Activated naive CD4-positive, alpha-beta T cell treated with Interleukin-2 at 50 U/mL for 16 hours (primary cell): ENCODE data around the gene NAP1L4.

Experiments
- DNase-seq: peaks from one replicate; pipeline ENCODE4 v3.0.0-alpha.2; 2020

NAP1L4 gene

DNA sequence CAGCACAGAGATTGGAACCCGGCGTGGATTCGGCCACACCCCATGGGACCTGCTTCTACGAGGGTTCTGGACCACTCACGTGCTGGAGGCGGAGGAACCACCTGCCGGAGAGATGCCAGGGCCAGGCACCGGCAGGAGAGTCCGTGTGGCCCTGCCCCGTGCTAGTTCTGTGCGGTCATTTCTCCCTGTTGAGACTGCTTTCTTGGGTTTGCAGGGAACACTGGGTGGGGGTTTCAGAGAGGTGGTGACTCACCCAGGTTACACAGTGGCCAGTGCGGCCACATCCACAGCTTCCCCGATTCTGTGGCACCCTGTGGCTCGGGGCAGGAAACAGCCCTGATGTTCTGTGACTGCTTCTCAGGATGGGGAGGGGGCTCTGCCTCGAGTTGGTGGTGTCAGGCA is 59.3 kb downstream of the NAP1L4 start:
- DNase-seq: no peak

GRCh38 chr11:2931771-2932738 is 60.1 kb downstream of the NAP1L4 start:
- no peak for DNase-seq

DNA sequence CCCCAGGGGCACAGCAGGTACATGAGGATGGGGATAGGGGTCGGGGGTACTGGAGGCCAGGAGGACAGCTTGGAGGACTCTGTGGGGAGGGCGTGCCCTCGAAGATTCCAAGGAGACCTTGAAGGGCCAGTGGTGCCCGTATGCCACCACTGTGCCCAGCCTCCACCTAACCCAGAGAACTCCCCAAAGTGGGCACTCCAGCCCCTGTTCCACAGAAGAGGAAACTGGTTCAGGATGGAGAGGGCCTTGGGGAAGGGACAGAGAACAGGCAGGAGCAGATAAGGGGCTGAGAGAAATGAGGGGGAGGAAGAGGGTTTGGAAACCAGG is 60.7 kb downstream of the NAP1L4 start:
- DNase-seq: no peak

DNA sequence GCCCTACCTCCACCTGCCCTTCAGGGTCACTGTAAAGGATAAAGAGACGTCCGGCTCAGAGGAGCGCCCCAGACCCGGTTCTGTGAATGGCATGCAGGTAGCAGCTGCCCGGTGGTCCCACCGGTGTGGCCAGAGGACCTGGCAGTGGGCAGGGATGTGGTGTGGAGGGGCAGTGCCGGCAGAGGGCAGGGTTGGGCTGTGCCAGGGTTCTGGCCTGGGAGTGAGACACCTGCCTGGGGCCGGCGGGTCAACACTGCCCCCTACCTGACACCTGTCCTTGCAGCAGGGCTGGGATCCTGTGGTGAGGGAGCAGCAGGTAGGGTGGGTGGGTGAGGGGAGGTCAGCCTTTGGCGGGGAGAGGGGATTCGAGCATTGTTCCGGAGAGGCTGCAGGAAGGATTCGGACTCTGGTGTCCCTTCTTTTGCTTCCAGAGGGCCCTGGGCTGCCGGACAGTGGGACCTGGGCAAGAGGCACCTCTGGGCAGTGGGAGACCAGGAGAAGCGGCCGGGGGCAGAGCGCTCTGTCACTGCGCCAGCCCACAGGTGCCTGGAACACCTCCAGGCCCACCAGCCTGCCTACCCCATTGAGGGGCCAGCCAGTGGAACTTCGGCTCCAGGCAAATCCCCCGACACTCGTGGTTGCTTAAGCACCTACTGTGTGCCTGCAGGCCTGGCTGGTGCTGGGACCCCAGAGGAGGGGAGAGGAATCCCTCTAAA is 61.3 kb downstream of the NAP1L4 start:
- peak; percentile 49 for DNase-seq

- DNase-seq: peak; percentile 54
These were observed 62.0 kb downstream of the NAP1L4 start for GRCh38 chr11:2929950-2930703.

- peak; percentile 63 for DNase-seq
These were observed 62.6 kb downstream of the NAP1L4 start for GRCh38 chr11:2929531-2929949.

DNA sequence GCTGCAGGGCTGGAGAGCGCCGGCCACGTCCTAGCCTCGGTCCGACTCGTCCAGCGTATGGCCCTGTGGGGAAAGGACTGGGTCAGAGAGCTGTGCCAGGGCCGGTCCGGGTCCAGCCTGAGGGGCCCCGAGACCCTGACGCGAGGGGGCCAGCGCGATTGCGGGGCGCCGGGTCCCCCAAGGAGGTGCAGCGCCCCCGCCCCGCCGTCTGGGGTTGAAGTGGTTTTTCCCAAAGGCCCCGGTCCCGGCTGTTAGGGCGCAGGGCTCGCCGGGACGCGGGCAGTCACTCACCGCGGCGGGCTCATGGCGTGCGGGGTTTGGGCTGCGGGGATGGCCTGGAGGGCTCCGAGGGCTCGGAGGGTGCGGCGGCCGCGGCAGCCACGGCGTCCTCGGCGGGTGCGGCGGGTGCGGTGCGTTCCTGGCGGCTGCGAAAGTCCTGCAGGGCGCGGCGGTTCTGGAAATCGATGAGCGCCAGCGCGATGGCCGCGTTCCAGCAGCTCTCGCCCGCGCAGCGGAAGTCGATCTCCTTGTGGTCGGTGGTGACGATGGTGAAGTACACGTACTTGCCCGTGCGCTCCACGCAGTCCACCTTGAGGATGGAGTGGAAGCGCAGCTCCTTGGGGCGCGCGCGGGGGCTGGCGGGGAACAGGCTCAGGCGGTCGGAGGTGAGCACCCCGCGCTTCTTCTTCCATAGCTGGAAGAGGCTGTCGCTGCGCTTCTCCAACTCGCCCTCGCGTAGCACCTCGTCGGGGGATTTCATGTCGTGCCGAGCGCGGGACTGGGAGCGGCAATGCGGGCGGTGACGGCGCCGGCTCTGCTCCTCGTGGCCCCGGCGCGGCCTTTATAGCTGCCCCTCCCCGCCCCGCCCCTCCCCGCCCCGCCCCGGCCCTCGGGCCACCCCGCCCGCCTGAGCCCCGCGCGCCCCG is 63.3 kb downstream of the NAP1L4 start, which contains the start of gene PHLDA2:
TSS of gene PHLDA2 (minus strand) at position 816 of the 926 bp plus-strand sequence. CDS start at position 760, 56 bp downstream.
- peak; percentile 72 for DNase-seq

DNA sequence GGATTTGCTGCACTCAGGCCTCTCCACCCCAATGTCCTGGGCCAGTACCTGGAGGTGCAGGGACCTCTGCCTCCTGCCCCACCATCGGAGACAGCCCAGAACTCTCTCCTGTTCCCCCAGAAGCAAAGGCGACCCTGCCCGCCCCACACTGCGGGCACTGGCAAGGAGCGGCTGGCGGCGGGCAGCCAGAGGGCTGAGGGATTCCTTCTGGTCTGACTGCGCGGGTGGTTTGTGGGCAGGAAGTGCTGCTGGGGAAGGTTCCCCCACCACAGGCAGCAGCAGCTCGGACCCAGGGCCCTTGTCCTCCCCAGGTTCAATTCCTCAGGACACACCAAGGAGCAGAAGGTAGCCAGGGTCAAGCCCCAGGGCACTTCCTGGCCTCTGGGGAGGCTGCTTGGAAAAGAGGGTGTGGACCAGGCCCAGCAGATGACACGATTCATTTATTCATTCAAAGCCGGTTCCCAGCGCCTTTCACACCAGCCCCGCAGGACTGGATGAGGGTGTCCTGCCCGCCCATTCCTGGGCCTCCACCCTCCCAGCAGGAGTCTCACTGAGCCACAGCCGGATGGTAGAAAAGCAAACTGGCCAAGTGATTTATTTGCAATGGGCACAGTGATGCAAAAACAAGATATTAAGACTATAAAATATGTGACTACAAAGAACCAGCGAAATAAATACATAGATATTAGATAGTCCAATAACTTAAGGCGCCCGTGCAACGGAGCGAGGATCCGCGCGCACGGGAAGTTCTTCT is 64.1 kb downstream of the NAP1L4 start:
- no peak for DNase-seq

GRCh38 chr11:2927121-2927800 is 64.9 kb downstream of the NAP1L4 start:
- DNase-seq: no peak

DNA sequence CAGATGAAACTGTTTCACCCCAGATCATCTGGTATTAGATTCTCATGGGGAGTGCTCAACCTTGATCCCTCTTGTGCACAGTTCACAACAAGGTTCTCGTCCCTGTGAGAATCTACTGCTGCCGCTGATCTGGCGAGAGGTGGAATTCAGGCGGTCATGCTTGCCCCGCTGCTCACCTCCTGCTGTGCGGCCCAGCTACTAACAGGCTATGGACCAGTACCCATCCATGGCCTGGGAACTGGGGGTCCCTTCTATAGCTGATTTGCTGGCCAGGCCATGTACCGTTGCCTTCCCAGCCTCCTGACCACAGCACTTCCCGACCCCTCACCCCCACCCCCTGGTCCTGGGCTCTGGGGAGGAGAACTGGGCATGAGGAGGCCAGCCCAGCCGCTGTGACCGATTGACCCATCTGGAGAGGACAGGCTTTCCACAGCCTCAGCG is 65.5 kb downstream of the NAP1L4 start:
- DNase-seq: no peak

- no peak for DNase-seq
These were observed 67.1 kb downstream of the NAP1L4 start for GRCh38 chr11:2924821-2925675.

DNA sequence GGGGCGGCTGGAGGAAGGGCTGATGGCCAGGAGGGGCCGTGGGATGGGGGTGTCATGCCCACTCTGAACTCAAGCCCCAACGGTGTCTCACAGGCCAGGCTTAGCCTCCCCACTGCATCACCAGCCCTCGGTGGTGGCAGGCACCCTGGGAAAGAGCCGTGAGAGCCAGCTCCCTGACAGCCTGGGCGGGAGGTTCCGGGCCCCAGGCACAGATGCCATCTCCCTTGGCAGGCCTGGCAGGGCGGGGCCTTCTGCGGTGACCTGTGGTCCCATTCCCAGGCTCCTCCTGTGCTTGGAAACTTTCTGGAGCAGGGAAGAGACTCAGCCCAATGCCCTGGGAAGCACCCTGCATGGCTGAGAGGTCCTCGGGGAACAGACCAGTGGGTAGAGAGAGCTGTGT is 67.7 kb downstream of the NAP1L4 start:
- DNase-seq: no peak

- no peak for DNase-seq
These were observed 68.4 kb downstream of the NAP1L4 start for GRCh38 chr11:2923446-2924375.

DNA sequence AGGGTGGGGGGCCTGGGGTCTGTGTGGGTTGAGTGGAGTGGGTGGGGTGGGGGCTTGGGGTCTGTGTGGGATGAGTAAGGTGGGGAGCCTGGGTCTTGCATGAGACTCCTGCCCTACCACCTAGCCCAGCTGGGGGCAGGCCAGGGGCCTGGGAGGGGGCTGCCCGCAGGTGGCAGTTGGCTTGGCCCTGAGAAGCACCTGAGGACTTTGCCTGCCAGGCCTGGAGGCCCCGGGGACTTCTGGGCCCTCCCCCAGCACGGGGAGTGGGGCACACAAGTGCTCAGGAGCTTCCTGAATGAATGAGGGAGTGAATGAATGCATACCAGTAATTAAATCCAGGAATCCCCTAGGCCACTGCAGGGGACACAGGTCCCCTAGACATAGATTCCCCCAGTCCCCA is 69.5 kb downstream of the NAP1L4 start:
- DNase-seq: no peak

DNA sequence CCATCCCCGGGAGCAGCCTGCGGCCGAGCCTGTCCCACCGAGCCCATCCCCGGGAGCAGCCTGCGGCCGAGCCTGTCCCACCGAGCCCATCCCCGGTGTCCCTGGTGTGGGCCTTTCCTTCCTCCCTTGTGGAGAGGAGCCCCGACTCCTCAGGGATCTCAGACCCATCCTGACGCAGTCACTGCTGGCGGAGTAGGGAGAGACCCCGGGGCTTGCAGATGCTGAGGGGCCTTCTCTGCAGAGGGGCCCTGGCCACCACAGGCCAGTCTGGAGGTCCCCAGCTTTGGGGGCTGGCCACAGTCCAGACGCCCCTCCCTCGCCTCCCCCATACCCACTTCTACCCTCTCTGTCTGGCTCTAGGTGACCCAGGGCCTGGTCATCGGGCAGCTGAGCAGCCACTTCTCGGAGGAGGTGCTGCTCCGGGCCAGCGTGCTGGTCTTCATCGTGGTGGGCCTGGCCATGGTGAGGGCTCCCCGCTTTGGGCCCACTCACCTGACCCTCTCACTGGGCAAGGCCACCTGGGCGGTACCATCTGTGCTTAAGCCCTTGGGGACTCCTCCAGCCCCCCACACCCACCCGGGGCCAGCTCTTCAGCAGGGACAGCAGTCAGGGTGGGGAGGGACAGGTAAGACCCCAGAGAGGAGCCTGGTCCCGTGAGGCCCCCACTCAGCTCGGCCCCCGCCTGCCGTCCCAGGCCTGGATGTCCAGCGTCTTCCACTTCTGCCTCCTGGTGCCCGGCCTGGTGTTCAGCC is 70.2 kb downstream of the NAP1L4 start:
- DNase-seq: no peak

DNA sequence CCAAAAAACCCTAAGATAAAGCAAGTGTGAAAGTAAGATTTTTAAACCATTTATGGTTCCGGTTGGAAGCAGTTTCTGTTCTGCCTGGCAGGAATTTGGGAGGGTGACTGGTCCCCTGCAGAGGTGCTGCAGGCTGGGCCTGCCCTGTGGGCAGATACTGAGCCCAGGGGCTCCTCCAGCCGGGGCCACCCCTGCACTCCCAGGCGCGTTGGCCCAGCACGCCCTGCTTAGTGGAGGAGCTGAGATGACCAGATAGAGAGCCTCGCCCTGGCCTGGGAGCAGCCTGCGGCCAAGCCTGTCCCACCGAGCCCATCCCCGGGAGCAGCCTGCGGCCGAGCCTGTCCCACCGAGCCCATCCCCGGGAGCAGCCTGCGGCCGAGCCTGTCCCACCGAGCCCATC is 70.9 kb downstream of the NAP1L4 start:
- DNase-seq: no peak

DNA sequence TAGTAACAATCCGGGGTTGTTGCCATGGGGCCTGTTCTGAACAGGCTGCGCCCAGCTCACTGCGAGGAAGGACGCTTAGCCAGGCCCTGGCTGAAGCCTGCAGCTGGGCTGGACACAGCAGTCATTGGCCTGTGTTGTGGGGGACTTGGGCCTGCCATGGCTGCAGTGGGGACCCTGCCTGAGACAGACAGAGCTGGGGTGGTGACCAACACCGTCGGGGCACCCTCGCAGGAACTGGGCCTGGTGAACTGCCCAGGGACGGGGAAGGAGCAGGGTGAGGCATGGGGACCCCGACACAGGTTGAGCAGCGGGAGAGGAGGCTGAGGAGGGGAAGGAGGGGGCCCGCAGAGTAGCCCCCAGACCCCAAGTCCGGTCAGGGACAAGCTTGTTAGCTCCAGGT is 71.8 kb downstream of the NAP1L4 start:
- DNase-seq: no peak

GRCh38 chr11:2919837-2920236 is 72.3 kb downstream of the NAP1L4 start:
- DNase-seq: no peak
